GM21619 (cell line): Measurements from ENCODE around the gene MVB12B.

Experiments used
- ATAC-seq: cut with Tn5 transposase; IDR thresholded peaks from one replicate; pipeline ENCODE4 v1.9.1; 2021; ENCODE audit not compliant: unreplicated experiment

Gene MVB12B

GRCh38 chr9:126329476-126330275, 3.0 kb downstream of the MVB12B start:
- ATAC-seq: no peak

GRCh38 chr9:126330536-126330935, 3.9 kb downstream of the MVB12B start:
- no peak for ATAC-seq

DNA sequence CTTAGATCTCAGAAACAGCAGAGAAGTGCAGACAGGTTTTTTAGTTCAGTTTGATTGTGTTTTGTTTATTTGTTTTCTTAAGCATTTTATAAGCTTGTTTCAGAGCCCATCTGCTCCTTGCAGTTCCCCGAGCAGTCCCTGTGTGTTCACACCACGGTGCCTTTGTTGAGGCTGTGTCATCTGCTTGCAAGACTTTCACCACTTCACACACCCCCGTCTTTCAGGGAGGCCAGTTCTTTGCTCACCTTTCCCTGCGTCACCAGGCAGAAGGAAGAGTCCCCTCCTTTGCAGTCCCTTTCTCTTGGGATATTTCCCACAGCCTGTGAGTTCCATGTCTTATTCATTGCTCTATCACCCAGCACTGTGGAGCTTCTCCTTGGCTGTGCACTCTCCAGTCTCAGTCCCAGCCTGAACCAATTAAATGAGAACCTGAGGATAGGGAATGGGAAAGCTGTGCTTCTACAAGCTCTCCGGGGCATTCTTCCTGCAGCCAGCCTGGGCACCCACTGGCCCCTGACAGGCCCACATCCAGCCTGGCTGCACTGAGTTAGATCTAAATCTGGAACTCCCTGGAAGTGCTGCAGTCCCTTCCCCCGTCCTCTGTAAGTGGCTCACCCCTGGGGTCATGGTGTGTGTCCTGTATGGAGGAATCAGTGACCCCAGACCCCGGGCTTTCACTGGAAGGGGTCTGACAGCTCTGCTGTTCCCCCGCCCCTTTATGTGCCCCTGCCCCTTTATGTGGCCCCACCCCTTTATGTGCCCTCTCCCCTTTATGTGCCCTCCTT, 5.5 kb downstream of the MVB12B start:
- ATAC-seq: no peak

DNA sequence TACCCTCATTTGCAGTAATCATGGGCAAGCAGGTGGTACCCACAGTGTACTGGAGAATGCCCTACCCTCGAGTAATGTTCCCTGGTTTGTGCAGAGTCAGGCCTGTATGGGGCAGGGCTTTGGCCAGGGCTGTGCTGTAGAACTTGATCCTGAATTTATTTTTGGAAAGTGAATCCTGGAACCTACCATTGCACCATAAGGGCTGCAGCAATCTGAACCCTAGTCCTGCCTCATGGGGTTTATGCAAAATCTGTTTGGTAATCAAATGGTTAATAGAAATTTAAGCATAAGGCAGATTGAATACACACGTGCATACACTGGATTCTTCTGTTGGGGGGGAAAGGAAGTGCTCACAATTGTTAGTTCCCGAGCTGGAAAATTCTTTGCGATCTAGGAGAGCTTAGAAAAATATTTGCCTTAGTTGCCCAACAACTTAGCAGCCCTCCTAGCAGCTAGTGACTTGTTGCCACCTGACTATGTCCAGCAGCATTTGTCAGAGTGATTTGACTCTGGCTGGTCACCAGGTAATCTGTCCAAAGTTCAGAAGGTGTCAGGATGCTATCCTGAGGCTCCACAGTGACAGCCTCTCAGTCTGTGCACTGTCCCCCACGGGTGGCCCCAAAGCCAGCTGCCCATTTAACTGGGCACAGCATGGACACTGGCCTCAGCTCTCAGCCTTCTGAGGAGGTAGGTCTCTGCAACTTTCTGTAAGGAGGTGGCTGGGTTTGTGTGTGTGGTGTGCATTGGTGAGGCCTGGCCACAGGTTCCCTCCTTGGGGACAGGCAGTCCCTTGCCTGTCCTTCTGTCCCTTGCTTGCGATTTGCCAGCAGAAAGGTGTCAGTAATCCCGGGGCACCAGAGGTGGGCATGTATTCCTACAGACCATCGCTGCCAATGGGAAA, 8.3 kb downstream of the MVB12B start:
- no peak for ATAC-seq

- ATAC-seq: no peak
These were observed 9.5 kb downstream of the MVB12B start for GRCh38 chr9:126335837-126336735.

GRCh38 chr9:126336736-126337325, 10.2 kb downstream of the MVB12B start:
- ATAC-seq: no peak

DNA sequence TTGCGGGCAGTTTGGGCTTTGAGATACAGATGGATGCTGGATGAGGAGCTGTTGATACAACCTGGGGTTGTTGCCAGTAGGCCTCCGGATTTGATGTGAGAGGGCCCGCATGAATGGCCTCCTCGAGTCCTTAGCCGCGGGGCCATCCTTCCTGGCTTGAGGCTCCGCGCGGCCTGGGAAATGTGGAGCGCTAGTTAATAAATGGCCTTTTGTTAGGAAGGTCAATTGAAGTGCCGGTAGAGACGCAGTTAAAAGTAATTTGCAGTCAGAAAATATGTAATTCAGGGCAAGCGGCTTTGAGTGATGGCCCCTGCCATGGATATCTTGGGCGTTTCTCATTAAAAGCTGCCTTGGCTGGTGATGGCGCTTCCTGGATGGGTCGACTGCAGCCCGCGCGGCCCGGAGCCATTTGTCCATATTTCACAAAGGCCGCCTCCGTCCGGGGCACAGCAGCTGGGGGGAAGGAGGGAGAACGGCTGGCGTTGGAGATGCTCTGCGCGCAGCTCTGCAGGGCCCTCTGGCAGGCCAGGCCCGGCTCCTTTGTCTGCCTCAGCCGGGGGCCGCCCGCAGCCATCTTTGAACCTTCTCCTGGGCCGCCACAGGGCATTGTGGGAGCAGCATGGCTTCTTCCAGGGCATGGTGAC, 11.2 kb downstream of the MVB12B start:
- no peak for ATAC-seq

- ATAC-seq: no peak
These were observed 12.3 kb downstream of the MVB12B start for GRCh38 chr9:126338945-126339344.

DNA sequence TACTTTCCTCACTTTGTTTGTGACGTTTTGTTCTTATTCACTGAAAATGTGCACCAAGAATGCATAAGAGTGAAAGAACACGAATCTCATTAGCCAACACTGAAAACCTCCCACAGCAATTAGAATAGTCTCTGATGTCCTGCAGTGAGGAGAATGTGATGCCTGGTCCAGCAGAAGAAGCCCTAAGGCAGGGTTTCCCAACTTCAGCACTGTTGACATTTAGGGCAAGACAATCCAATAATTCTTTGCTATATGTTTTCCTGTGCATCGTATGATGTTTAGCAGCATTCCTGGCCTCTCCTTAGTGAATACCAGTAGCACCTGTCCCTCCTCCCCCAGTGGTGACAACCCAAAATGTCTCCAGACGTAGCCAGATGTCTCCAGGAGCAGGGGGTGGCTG, 14.8 kb downstream of the MVB12B start:
- no peak for ATAC-seq

GRCh38 chr9:126341902-126342301, 15.3 kb downstream of the MVB12B start:
- no peak for ATAC-seq

GRCh38 chr9:126342621-126343031, 16.0 kb downstream of the MVB12B start:
- ATAC-seq: no peak

- no peak for ATAC-seq
These were observed 16.7 kb downstream of the MVB12B start for GRCh38 chr9:126343271-126343700.

DNA sequence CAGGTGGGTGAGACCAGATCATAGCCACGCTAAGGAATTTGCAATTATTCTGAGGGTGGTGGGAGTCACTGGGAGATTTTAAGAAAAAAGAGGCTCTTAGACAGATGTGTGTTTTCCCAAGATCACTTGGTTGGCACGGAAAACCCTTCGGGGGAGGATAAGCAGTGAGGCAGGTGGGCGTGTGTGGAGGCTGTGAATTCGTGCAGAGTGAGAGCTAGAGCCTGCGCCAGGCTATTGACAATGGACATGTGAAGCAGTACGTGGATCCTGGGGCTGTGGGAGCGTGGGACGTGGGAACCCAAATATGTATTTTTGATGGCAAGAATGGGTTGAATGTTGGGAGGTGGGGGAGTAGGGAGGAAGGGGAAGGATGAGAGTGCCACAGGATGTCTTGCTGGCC, 19.4 kb downstream of the MVB12B start:
- ATAC-seq: no peak

- no peak for ATAC-seq
These were observed 20.5 kb downstream of the MVB12B start for GRCh38 chr9:126347093-126347492.

DNA sequence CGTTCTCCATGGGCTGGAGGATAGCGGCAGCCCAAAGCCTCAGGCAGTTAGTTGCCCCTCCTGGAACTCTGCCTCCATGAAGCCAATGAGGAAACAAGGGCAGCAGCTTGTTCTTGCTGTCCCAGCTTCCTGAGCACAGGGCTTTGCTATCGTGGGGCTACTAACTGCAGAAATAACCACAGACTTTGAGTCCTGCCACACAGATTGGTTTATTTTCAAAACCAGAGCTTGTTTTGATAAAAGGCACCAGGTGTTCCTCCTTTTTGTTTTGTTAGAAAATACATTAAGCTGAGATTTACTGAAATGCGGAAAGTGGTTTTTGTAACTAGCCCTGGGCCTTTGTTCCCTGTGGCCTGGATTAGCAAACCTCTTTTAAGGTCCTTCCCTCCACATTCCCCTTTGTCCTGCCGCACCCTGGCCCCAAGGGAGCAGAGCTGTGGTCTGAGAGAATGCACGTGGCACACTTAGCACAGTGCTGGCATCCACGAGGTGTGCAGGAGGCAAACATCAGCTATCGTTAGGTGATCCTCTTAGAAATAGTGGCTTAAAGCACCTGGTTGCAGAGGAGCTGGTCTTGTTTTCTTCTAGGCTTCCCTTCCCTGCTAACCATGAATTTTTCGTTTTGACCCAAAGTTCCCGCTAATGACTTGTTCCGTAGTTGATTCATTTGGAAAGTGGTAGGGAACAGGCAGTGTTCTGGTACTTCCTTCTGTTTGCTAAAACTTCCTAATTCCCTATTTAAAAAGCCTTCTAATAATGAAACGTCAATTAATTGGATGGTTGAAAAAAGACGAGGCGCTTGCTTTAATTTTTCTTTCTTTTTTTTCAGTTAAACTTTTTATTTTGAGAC, 21.5 kb downstream of the MVB12B start:
- no peak for ATAC-seq

DNA sequence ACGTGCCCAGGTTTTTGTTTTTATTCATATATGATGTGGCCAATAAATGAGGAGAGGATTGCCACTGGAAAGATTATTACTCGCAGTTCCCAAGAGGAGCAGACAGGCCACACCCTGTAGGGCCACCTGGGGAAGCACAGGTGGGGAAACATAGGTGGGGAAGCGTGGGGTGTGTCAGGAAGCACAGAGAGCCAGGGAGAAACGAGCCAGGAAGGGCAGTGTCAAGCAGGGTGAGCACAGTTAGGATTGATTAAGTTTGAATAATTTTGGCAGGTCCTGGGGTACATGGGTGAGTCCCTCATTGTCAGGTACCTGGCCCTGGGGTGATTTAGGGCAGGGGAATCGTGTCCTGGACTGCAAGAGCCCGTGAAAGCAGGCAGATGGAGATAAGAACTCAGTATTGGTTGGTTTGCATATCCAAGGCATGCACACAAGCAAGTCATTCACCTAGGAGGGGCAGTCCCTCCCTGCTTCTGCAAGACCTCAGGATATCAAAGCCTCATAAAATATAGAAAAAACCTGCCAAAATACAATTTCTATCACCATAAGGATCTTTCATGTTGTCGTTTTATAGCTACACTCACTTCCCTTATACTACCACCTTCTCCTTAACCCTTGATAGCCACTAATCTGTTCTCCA, 22.4 kb downstream of the MVB12B start:
- no peak for ATAC-seq

GRCh38 chr9:126354887-126355770, 28.5 kb downstream of the MVB12B start:
- ATAC-seq: no peak
